DND-41 (cell line): ENCODE measurements around the gene NEUROG3.

Experiments used
- ATAC-seq: fragments of 200-7000 bp; cut with Tn5 transposase; 3 replicates; pipeline ENCODE4 v1.9.1; 2021; ENCODE audit warnings: low read depth; ENCODE audit not compliant: insufficient read depth
- DNase-seq: peaks from one replicate; pipeline ENCODE4 v3.0.0-alpha.2; 2020
- H2AFZ ChIP-seq: 2 replicates; pipeline ENCODE4 v1.6.0; 2012; ENCODE audit warnings: low read depth, low read length
- H3K27ac ChIP-seq: 2 replicates; pipeline ENCODE4 v1.5.1; 2012; ENCODE audit warnings: low read length, inconsistent platforms
- H3K27me3 ChIP-seq: fragments of 200-600 bp; sonication (generic); 2 replicates; pipeline ENCODE4 v1.6.0; 2012; ENCODE audit warnings: low read length, mild to moderate bottlenecking, inconsistent platforms; ENCODE audit not compliant: insufficient read depth, poor library complexity
- H3K36me3 ChIP-seq: 2 replicates; pipeline ENCODE4 v1.5.1; 2012; ENCODE audit warnings: low read length, inconsistent platforms; ENCODE audit not compliant: insufficient read depth
- H3K4me1 ChIP-seq: 2 replicates; pipeline ENCODE4 v1.5.1; 2012; ENCODE audit warnings: mild to moderate bottlenecking, low read length; ENCODE audit not compliant: insufficient read depth
- H3K4me2 ChIP-seq: 2 replicates; pipeline ENCODE4 v1.6.0; 2012; ENCODE audit warnings: mild to moderate bottlenecking, moderate library complexity, low read length, inconsistent platforms; ENCODE audit not compliant: insufficient read depth
- H3K4me3 ChIP-seq, 2 experiments: fragments of 200-600 bp in 1 of 2; shearing (Covaris generic) in 1 of 2; 2 replicates each; pipeline ENCODE4 v1.5.1; 2012 to 2016; ENCODE audit warnings: inconsistent platforms in 2 of 2, low read length in 2 of 2, mild to moderate bottlenecking in 2 of 2, low read depth in 1 of 2, moderate library complexity in 1 of 2
- H3K79me2 ChIP-seq: 2 replicates; pipeline ENCODE4 v1.6.0; 2012; ENCODE audit warnings: low read length, inconsistent platforms; ENCODE audit not compliant: insufficient read depth
- H3K9ac ChIP-seq: 2 replicates; pipeline ENCODE4 v1.6.0; 2012; ENCODE audit warnings: low read depth, mild to moderate bottlenecking, inconsistent platforms, low read length, moderate library complexity
- H3K9me3 ChIP-seq: 2 replicates; pipeline ENCODE4 v1.5.1; 2012; ENCODE audit warnings: low read length, moderate library complexity, mild to moderate bottlenecking, inconsistent platforms; ENCODE audit not compliant: insufficient read depth, severe bottlenecking
- H4K20me1 ChIP-seq: 2 replicates; pipeline ENCODE4 v1.6.0; 2012; ENCODE audit warnings: low read length; ENCODE audit not compliant: insufficient read depth
- EZH2 ChIP-seq: IDR thresholded peaks from 3 replicates; pipeline ENCODE4 v1.6.1; 2012; ENCODE audit warnings: borderline replicate concordance, low read depth, mild to moderate bottlenecking, moderate library complexity, low read length, inconsistent platforms; ENCODE audit not compliant: severe bottlenecking
- TF ChIP-seq, protein P1 (sequence below): IDR thresholded peaks from 2 replicates; pipeline ENCODE4 v1.5.1; 2012; ENCODE audit warnings: borderline replicate concordance, low read length, moderate library complexity, mild to moderate bottlenecking; ENCODE audit not compliant: poor library complexity, severe bottlenecking; ENCODE audit errors: extremely low read depth

NEUROG3 gene

DNA sequence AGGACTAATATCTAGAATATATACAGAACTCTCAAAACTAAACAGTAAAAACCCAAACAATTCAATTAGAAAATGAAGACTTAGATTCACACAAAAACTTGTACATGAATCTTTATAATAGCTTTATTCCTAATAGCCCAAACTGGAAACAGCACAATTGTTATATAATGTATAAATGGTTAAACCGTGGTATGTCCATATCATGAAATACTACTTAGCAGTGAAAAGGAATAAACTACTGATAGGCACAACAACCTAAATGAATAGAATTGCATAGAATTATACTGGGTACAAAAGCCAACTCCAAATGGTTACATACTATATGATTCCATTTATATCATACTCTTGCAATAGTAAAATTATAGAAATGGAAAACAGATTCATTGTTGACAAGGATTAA lies 35.9 kb upstream of the NEUROG3 start:
- ATAC-seq (no peak), DNase-seq (no peak)
- no peaks in the 10 kb centered on the region for H4K20me1 ChIP-seq
- no peaks in the 10 kb centered on the region for H3K4me1 ChIP-seq
- H3K9me3 ChIP-seq, result peaks cover 5% of the 10 kb centered on the region
- no peak overlapping the region for H3K4me3 ChIP-seq
- H3K27ac ChIP-seq, result no peak overlapping the region
- H3K36me3 ChIP-seq, result no peaks in the 10 kb centered on the region
- TF ChIP-seq EZH2, result no peak
- TF ChIP-seq, protein P1, sequence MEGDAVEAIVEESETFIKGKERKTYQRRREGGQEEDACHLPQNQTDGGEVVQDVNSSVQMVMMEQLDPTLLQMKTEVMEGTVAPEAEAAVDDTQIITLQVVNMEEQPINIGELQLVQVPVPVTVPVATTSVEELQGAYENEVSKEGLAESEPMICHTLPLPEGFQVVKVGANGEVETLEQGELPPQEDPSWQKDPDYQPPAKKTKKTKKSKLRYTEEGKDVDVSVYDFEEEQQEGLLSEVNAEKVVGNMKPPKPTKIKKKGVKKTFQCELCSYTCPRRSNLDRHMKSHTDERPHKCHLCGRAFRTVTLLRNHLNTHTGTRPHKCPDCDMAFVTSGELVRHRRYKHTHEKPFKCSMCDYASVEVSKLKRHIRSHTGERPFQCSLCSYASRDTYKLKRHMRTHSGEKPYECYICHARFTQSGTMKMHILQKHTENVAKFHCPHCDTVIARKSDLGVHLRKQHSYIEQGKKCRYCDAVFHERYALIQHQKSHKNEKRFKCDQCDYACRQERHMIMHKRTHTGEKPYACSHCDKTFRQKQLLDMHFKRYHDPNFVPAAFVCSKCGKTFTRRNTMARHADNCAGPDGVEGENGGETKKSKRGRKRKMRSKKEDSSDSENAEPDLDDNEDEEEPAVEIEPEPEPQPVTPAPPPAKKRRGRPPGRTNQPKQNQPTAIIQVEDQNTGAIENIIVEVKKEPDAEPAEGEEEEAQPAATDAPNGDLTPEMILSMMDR, result no peak
- no peak overlapping the region for H2AFZ ChIP-seq
- no peak overlapping the region for H3K9ac ChIP-seq
- no peaks in the 10 kb centered on the region for H3K27me3 ChIP-seq
- H3K4me2 ChIP-seq, result no peak overlapping the region
- no peaks in the 10 kb centered on the region for H3K79me2 ChIP-seq

DNA sequence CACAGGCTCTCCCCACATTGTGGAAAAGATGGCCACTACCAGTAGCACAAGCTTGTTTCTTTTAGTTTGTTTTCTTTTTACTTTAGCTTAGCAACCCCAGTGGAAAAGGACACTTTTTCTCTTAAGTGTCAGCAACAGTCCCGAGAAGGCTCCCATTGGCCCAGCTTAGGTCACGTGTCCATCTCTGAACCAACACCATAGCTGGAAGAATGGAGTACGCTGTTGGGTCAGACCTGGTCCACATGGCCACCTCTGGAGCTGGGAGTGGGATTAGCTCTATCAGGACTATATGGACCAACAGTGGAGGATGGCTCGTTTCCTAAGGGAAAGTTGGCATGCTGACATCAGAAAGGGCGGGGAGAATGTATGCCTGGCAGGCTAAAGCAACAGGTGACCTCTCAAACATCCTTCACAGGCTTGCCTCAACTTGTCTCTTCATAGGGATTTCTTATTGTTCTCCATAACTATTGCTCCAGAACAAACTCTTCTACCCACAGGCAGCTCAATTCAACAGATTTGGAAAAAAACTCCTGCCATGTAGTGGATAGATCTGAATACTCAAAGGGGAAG lies 27.6 kb upstream of the NEUROG3 start:
- Histone ChIP-seq H3K4me2 (no peak overlapping the region), H3K27me3 (peaks cover 8% of the 10 kb centered on the region)
- no peak for ATAC-seq

DNA sequence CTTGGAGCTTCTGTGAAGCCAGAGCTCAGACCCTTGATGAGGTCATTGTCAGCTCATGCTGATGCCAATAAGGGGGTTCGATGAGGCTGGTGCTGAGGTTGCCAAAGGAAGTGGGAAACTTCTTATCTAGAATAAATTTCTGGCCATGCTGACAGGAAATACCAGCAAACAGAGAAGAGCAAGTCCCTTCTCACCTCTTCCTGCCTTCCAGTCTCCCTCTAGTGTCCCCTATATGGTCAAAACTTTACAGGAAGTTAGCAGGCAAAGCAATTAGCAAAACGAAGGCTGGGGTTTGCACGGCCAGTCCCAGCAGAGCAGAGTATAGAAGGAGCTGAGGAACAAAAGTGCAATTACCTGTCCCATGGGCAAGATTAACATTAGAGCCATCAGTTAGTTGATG lies 15.1 kb upstream of the NEUROG3 start:
- no peak overlapping the region for H3K4me2 ChIP-seq
- no peak overlapping the region for H2AFZ ChIP-seq

More for the DNA sequence above, 27.6 kb upstream of the NEUROG3 start:
- H3K36me3 ChIP-seq, result no peaks in the 10 kb centered on the region
- no peak overlapping the region for H2AFZ ChIP-seq
- DNase-seq, result no peak
- H4K20me1 ChIP-seq, result no peaks in the 10 kb centered on the region
- no peaks in the 10 kb centered on the region for H3K79me2 ChIP-seq
- no peaks in the 10 kb centered on the region for H3K4me1 ChIP-seq
- H3K4me3 ChIP-seq, result no peak overlapping the region
- H3K27ac ChIP-seq, result no peak overlapping the region
- no peak for TF ChIP-seq EZH2
- TF ChIP-seq, protein P1, result no peak
- no peaks in the 10 kb centered on the region for H3K9me3 ChIP-seq
- H3K9ac ChIP-seq, result no peak overlapping the region

More for the DNA sequence above, 15.1 kb upstream of the NEUROG3 start:
- H3K79me2 ChIP-seq, result no peaks in the 10 kb centered on the region
- TF ChIP-seq, protein P1, result peak; percentile 4
- TF ChIP-seq EZH2, result no peak
- H3K9ac ChIP-seq, result no peak overlapping the region
- H4K20me1 ChIP-seq, result no peaks in the 10 kb centered on the region
- H3K27ac ChIP-seq, result no peak overlapping the region
- H3K36me3 ChIP-seq, result no peaks in the 10 kb centered on the region
- no peak overlapping the region for H3K4me3 ChIP-seq
- DNase-seq (no peak), ATAC-seq (no peak)
- no peaks in the 10 kb centered on the region for H3K4me1 ChIP-seq
- H3K27me3 ChIP-seq, result peaks cover 5% of the 10 kb centered on the region
- H3K9me3 ChIP-seq, result no peaks in the 10 kb centered on the region
